Measurements from ENCODE around the gene LRRC32.

Gene LRRC32

GRCh38 chr11:76694664-76695063, 24.1 kb upstream of the LRRC32 start:
- TF ChIP-seq, protein P1, sequence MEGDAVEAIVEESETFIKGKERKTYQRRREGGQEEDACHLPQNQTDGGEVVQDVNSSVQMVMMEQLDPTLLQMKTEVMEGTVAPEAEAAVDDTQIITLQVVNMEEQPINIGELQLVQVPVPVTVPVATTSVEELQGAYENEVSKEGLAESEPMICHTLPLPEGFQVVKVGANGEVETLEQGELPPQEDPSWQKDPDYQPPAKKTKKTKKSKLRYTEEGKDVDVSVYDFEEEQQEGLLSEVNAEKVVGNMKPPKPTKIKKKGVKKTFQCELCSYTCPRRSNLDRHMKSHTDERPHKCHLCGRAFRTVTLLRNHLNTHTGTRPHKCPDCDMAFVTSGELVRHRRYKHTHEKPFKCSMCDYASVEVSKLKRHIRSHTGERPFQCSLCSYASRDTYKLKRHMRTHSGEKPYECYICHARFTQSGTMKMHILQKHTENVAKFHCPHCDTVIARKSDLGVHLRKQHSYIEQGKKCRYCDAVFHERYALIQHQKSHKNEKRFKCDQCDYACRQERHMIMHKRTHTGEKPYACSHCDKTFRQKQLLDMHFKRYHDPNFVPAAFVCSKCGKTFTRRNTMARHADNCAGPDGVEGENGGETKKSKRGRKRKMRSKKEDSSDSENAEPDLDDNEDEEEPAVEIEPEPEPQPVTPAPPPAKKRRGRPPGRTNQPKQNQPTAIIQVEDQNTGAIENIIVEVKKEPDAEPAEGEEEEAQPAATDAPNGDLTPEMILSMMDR (IDR thresholded peaks at IDR 0.05; ENCODE audit: low read depth, low read length, missing control alignments) = no peak
- no peak for DNase-seq (ENCODE audit: extremely low read depth, low read depth)
- no peak overlapping the region for H3K4me3 ChIP-seq (replicated peaks; ENCODE audit: low read depth, low read length)

DNA sequence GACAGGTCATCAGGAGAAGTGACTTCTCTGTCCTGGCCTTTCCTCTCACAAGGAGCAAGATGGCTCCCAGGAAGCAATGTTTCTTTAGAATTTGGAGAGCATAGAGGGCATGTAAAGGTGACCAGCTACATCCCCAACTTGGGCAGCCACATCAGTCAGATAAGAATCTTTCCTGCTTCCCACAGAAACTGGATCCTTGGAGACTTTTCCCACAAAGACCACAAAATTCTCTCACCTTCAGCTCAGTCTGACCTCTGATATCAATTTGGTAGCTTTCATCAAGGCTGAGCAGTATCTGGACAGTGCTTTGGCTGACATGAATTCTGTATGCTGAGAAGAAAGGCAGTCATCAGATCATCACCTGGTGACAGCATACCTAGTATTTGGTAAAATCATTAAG, 23.3 kb upstream of the LRRC32 start:
- TF ChIP-seq, protein P1 (IDR thresholded peaks at IDR 0.05; ENCODE audit: low read depth, low read length, missing control alignments) = no peak
- no peak overlapping the region for H3K4me3 ChIP-seq (replicated peaks; ENCODE audit: low read depth, low read length)
- no peak for DNase-seq (ENCODE audit: extremely low read depth, low read depth)

- no peak for DNase-seq (ENCODE audit: extremely low read depth, low read depth)
Observed at GRCh38 chr11:76692956-76693355, 22.4 kb upstream of the LRRC32 start.

DNA sequence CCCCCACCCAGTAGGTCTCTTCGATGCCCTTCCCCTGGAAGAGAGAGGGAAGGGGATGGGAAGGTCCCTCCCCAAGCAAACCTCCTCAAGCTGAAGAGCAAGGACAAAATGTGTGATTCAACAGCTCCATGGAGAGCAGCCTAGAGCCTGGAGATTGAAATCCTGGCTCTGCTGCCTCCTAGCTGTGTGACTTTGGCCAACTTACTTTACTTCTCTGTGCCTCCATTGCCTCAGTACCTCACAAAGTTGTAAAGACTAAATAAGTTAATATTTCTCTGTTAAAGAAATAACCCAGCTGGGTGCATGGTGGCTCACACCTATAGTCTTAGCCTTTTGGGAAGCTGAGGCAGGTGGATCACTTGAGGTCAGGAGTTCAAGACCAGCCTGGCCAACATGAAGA, 21.1 kb upstream of the LRRC32 start:
- DNase-seq (ENCODE audit: extremely low read depth, low read depth) = no peak
- no peak overlapping the region for H3K4me3 ChIP-seq (replicated peaks; ENCODE audit: low read depth, low read length)
- TF ChIP-seq, protein P1 (IDR thresholded peaks at IDR 0.05; ENCODE audit: low read depth, low read length, missing control alignments) = no peak

More at GRCh38 chr11:76692956-76693355, 22.4 kb upstream of the LRRC32 start:
- H3K4me3 ChIP-seq (replicated peaks; ENCODE audit: low read depth, low read length) = no peak overlapping the region
- TF ChIP-seq, protein P1 (IDR thresholded peaks at IDR 0.05; ENCODE audit: low read depth, low read length, missing control alignments) = no peak

- TF ChIP-seq, protein P1 (IDR thresholded peaks at IDR 0.05; ENCODE audit: low read depth, low read length, missing control alignments) = no peak
- H3K4me3 ChIP-seq (replicated peaks; ENCODE audit: low read depth, low read length) = no peak overlapping the region
- DNase-seq (ENCODE audit: extremely low read depth, low read depth) = no peak
Observed at GRCh38 chr11:76690736-76691135, 20.2 kb upstream of the LRRC32 start.

DNA sequence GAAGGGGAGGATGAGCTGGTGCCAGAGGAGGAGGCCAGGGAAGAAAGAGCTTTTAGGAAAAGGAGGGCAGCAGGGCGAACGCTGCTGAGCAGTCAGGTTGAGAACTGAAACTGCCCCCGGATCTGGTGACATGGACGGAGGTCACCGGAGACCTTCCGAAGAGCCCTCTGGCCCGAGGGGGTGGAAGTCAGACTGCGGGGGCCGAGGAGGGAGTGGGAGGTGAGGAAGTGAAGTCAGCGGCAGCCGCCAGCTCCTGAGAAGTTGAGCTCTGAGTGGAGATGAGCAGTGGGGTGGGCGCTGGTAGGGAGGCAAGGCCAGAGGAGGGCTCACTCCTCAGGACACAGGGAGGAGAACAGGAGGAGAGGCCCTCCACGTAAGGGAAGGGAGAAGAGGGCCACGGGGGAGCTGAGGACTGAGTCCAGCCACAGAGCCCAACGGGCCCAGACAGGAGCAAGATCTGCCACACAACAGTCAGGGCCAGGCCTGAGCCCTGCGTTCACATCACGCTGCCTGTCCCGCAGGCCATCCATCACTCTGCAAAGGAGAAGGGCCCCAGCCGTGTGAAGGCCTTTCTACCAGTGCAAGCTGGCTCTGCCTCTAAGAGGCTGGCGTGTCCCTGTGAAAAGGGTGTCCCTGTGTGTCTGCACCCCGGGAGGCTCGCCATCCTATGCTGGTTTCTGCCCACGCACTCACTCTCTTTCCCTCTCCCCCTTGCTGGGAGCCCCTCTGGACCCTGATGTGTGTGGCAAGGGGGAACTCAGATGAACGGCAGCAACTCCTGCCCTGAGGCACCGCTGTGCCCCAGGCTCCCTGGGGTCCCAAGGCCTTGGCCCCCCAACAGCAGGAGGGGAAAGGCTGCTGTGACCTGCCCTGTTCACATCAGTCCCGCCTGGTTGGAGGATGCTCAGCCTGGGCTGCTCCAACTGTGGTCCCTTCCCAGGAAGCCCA, 19.0 kb upstream of the LRRC32 start:
- DNase-seq (ENCODE audit: extremely low read depth, low read depth) = no peak

More for the DNA sequence above, 19.0 kb upstream of the LRRC32 start:
- TF ChIP-seq, protein P1 (IDR thresholded peaks at IDR 0.05; ENCODE audit: low read depth, low read length, missing control alignments) = no peak
- no peak overlapping the region for H3K4me3 ChIP-seq (replicated peaks; ENCODE audit: low read depth, low read length)
